Omental fat pad (tissue), 4 donors: Measurements from ENCODE around the gene KLRG1. TPM values are rescaled to one million over a fixed set of nuclear protein-coding genes. Genes with fewer than 3 reads are reported as not detected.

Source experiments
- ATAC-seq: fragments of 150-250 bp; one replicate; pipeline ENCODE4 v1.9.1; 2016; ENCODE audit warnings: mild to moderate bottlenecking, moderate library complexity; ENCODE audit not compliant: low FRiP score
- DNase-seq: peaks from one replicate; pipeline ENCODE4 v3.0.0-alpha.2; 2019; ENCODE audit warnings: low spot score
- CTCF ChIP-seq, 3 donors: fragments of 450-650 bp; IDR thresholded peaks; one replicate each; pipeline ENCODE4 v1.5.1; 2016 to 2017; ENCODE audit warnings: antibody characterized with exemption in 3 of 3, mild to moderate bottlenecking in 3 of 3, moderate library complexity in 2 of 3
- total RNA-seq, 4 donors: library from RNA; depleted of rRNA; stranded (reverse); fragments of >200 nt; gene quantifications; one replicate each; pipeline ENCODE4 v1.1.0, GENCODE V29; 2016

The KLRG1 gene
- total RNA-seq, 4 donors from 2014 or later: 2.3 to 17.0 (median 6.3) TPM

- ATAC-seq (no peak), DNase-seq (no peak)
- TF ChIP-seq CTCF (IDR thresholded peaks at IDR 0.05): no peak
Observed at GRCh38 chr12:8980137-8980536, 9.2 kb upstream of the KLRG1 start.

- ATAC-seq (no peak), DNase-seq (no peak)
- TF ChIP-seq CTCF (IDR thresholded peaks at IDR 0.05): no peak
Observed at GRCh38 chr12:8985213-8985754, 4.1 kb upstream of the KLRG1 start.

DNA sequence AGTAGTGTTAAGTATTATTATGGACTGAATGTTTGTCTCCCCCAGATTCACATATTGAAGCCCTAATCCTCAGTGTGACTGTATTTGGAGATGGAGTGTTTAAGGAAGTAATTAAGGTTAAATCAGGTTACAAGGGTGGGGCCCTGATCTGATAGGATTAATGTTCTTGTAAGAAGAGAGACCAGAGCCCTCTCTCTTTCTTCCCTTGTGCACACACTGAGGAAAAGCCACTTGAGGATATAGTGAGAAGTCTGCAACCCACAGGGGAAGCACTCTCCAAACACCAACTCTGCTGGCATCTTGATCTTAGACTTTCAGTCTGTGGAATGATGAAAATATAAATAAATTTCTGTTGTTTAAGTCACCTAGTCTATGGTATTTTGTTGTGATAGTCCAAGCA lies 2.2 kb upstream of the KLRG1 start:
- ATAC-seq (no peak), DNase-seq (no peak)
- no peak for TF ChIP-seq CTCF (IDR thresholded peaks at IDR 0.05)

DNA sequence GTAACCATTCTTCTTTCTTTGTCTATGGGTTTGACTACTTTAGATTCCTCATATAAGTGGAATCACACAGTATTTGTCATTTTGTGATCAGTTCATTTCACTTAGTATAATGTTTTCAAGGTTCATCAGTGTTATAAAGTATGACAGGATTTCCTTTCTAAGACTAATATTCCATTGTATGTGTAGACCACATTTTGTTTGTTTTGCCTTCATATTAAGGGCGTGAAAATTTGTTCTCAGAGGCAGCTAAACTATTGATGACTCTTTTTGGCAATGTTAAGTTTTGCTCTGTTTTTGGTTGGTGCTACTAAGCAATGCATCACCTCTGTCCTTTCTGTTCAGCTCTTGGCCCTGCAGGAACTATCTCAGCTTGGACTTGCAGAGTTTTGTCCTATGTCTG lies 1.7 kb upstream of the KLRG1 start:
- TF ChIP-seq CTCF (IDR thresholded peaks at IDR 0.05): no peak
- DNase-seq (no peak), ATAC-seq (no peak)

GRCh38 chr12:8991371-8992345 lies 2.3 kb downstream of the KLRG1 start:
- DNase-seq (no peak), ATAC-seq (no peak)
- TF ChIP-seq CTCF (IDR thresholded peaks at IDR 0.05): no peak

DNA sequence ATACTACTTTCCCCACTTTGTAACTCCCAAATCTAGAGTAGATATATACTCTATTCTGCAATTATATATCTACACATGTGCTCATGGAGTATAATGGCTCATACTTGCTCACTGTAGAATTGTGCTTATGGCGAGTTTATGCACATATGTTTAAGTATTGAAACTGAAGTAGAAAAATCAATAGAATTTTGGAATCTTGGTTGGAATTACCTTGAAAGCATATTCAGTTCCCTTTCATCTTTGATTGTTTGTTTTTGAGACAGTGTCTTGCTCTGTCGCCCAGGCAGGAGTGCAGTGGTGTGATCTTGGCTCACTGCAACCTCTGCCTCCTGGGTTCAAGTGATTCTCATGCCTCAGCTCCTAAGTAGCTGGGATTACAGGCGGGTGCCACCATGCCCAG lies 4.5 kb downstream of the KLRG1 start:
- ATAC-seq (no peak), DNase-seq (no peak)
- TF ChIP-seq CTCF (IDR thresholded peaks at IDR 0.05): no peak
